Mesodermal cell (in vitro differentiated cells): ENCODE measurements around the gene SLC8A1.

Experiments used
- H3K27ac ChIP-seq: 2 replicates; pipeline ENCODE4 v1.7.0; 2013; ENCODE audit warnings: mild to moderate bottlenecking, low read depth, low read length, moderate library complexity; ENCODE audit not compliant: severe bottlenecking
- H3K36me3 ChIP-seq: 2 replicates; pipeline ENCODE4 v1.7.1; 2013; ENCODE audit warnings: mild to moderate bottlenecking, low read length, moderate library complexity; ENCODE audit not compliant: control insufficient read depth, insufficient read depth
- H3K4me1 ChIP-seq: one replicate; pipeline ENCODE4 v1.7.1; 2013; ENCODE audit warnings: mild to moderate bottlenecking, low read length; ENCODE audit not compliant: insufficient read depth, control insufficient read depth, poor library complexity, severe bottlenecking
- H3K4me3 ChIP-seq: 2 replicates; pipeline ENCODE4 v1.7.0; 2013; ENCODE audit warnings: low read length, control low read depth, mild to moderate bottlenecking; ENCODE audit not compliant: insufficient read depth, poor library complexity, severe bottlenecking; ENCODE audit errors: extremely low read depth
- H3K9me3 ChIP-seq: 2 replicates; pipeline ENCODE4 v1.7.1; 2013; ENCODE audit warnings: mild to moderate bottlenecking, low read length, moderate library complexity; ENCODE audit not compliant: control insufficient read depth
- WGBS, 2 experiments: methylation state at CpG; one replicate each; pipeline ENCODE4 v1.1.5; 2013; ENCODE audit warnings: missing lambda C conversion rate in 2 of 2; ENCODE audit not compliant: insufficient coverage in 2 of 2; 5-methylcytosine and 5-hydroxymethylcytosine counted together

Gene SLC8A1

GRCh38 chr2:40244675-40245074, 207.2 kb downstream of the SLC8A1 start:
- H3K4me3 ChIP-seq: no peak overlapping the region
- peaks cover 7% of the 10 kb centered on the region for H3K4me1 ChIP-seq
- no peak overlapping the region for H3K27ac ChIP-seq
- 0% methylated on average over 1 of the region's 1 CpG; no CpG with 5 or more reads in 1 of the 2 experiments for WGBS, 2 experiments
- H3K36me3 ChIP-seq: no peaks in the 10 kb centered on the region
- H3K9me3 ChIP-seq: no peaks in the 10 kb centered on the region

GRCh38 chr2:40244251-40244650, 207.6 kb downstream of the SLC8A1 start:
- 70 to 94% methylated on average over 2 to 3 of the region's 6 CpGs for WGBS, 2 experiments
- Histone ChIP-seq H3K27ac (no peak overlapping the region), H3K4me1 (peaks cover 7% of the 10 kb centered on the region), H3K36me3 (no peaks in the 10 kb centered on the region), H3K4me3 (no peak overlapping the region), H3K9me3 (no peaks in the 10 kb centered on the region)

GRCh38 chr2:40243581-40244187, 208.2 kb downstream of the SLC8A1 start:
- Histone ChIP-seq H3K4me3 (no peak overlapping the region), H3K9me3 (no peaks in the 10 kb centered on the region), H3K4me1 (peaks cover 7% of the 10 kb centered on the region), H3K36me3 (no peaks in the 10 kb centered on the region), H3K27ac (peak overlapping the region; percentile 50)
- WGBS, 2 experiments: no CpG with 5 or more reads among the region's 3 CpGs

GRCh38 chr2:40242315-40242714, 209.6 kb downstream of the SLC8A1 start:
- H3K27ac ChIP-seq: no peak overlapping the region
- H3K36me3 ChIP-seq: no peaks in the 10 kb centered on the region
- H3K4me1 ChIP-seq: peaks cover 7% of the 10 kb centered on the region
- WGBS, 2 experiments: 38 to 40% methylated on average over 2 to 3 of the region's 3 CpGs
- no peak overlapping the region for H3K4me3 ChIP-seq
- no peaks in the 10 kb centered on the region for H3K9me3 ChIP-seq

- H3K27ac ChIP-seq: no peak overlapping the region
- H3K4me3 ChIP-seq: no peak overlapping the region
- peaks cover 7% of the 10 kb centered on the region for H3K4me1 ChIP-seq
- H3K36me3 ChIP-seq: no peaks in the 10 kb centered on the region
- WGBS, 2 experiments: 85 to 88% methylated on average over 4 to 5 of the region's 5 CpGs
- no peaks in the 10 kb centered on the region for H3K9me3 ChIP-seq
These were observed 211.8 kb downstream of the SLC8A1 start for GRCh38 chr2:40240070-40240469.

- 75 to 79% methylated on average over 2 of the region's 3 CpGs for WGBS, 2 experiments
- Histone ChIP-seq H3K4me1 (no peaks in the 10 kb centered on the region), H3K4me3 (no peak overlapping the region), H3K36me3 (no peaks in the 10 kb centered on the region), H3K9me3 (no peaks in the 10 kb centered on the region), H3K27ac (no peak overlapping the region)
These were observed 221.0 kb downstream of the SLC8A1 start for GRCh38 chr2:40230707-40231432.

GRCh38 chr2:40230186-40230585, 221.7 kb downstream of the SLC8A1 start:
- no CpG with 5 or more reads among the region's 1 CpG for WGBS, 2 experiments

GRCh38 chr2:40228310-40228709, 223.6 kb downstream of the SLC8A1 start:
- no peak overlapping the region for H3K27ac ChIP-seq
- no peaks in the 10 kb centered on the region for H3K4me1 ChIP-seq
- H3K36me3 ChIP-seq: no peaks in the 10 kb centered on the region
- 85 to 94% methylated on average over 3 of the region's 3 CpGs for WGBS, 2 experiments
- no peak overlapping the region for H3K4me3 ChIP-seq
- no peaks in the 10 kb centered on the region for H3K9me3 ChIP-seq

More at GRCh38 chr2:40230186-40230585, 221.7 kb downstream of the SLC8A1 start:
- H3K36me3 ChIP-seq: no peaks in the 10 kb centered on the region
- H3K4me3 ChIP-seq: no peak overlapping the region
- H3K27ac ChIP-seq: no peak overlapping the region
- no peaks in the 10 kb centered on the region for H3K9me3 ChIP-seq
- H3K4me1 ChIP-seq: no peaks in the 10 kb centered on the region

GRCh38 chr2:40227210-40227609, 224.7 kb downstream of the SLC8A1 start:
- H3K4me1 ChIP-seq: no peaks in the 10 kb centered on the region

GRCh38 chr2:40226637-40227036, 225.3 kb downstream of the SLC8A1 start:
- H3K4me1 ChIP-seq: no peaks in the 10 kb centered on the region
- H3K4me3 ChIP-seq: no peak overlapping the region
- H3K27ac ChIP-seq: no peak overlapping the region

More at GRCh38 chr2:40227210-40227609, 224.7 kb downstream of the SLC8A1 start:
- Histone ChIP-seq H3K27ac (no peak overlapping the region), H3K9me3 (no peaks in the 10 kb centered on the region), H3K36me3 (no peaks in the 10 kb centered on the region), H3K4me3 (no peak overlapping the region)
- 81% methylated on average over 3 of the region's 4 CpGs; no CpG with 5 or more reads in 1 of the 2 experiments for WGBS, 2 experiments

GRCh38 chr2:40225670-40226210, 226.2 kb downstream of the SLC8A1 start:
- H3K27ac ChIP-seq: no peak overlapping the region
- 80% methylated on average over 1 of the region's 2 CpGs; no CpG with 5 or more reads in 1 of the 2 experiments for WGBS, 2 experiments
- no peak overlapping the region for H3K4me3 ChIP-seq

More at GRCh38 chr2:40226637-40227036, 225.3 kb downstream of the SLC8A1 start:
- H3K9me3 ChIP-seq: no peaks in the 10 kb centered on the region
- H3K36me3 ChIP-seq: no peaks in the 10 kb centered on the region

More at GRCh38 chr2:40225670-40226210, 226.2 kb downstream of the SLC8A1 start:
- Histone ChIP-seq H3K4me1 (no peaks in the 10 kb centered on the region), H3K36me3 (no peaks in the 10 kb centered on the region), H3K9me3 (no peaks in the 10 kb centered on the region)
